Measurements from ENCODE around the gene NOS1.

NOS1 gene

DNA sequence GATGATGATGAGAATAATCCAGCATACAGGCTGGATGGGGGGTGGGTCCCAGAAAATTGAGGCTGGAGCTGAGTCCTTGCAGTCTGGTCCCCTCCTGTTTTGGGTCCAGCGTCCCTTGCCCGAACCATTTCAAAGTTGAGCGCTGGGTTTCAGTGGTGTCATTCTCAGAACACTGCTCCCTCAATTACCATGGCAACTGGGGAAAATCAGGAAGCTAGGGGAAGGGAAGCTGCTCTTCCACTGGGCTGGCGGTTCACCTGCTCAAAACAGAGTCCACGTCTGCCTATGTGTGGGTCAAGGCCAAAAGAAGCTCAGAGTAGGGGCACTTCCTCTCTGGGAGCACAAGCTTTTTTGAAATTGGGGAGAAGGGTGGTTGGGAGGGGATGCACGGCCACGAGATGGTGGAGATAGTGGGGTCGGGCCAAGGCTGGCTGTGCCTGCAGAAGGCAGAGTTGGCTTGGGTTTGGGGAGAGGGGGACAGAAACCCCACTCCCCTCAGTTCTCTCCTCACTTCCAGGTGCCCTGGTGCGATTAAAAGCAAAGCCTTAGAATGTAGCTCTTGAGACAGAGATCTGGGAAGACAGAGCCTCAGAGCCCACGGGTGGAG lies 1.7 kb upstream of the NOS1 start:
- no peak for DNase-seq

DNA sequence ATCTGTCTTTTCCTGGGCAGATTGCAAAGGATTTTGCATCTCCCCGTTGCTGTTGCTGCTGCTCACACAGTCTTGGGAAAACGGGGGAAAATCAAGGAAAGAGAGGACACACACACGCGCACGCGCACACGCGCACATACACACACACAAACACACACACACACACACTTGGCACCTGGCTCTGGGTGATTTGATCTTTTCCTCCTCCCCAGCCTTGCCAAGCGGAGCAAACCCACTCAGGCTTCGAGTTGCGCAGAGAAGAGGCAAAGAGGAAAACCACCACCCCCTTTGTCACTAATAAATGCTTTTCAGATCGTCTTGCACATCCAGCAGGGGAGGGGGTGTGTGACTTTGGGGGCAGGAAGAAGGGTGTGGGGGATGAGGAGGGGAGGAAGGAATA lies 965 bp upstream of the NOS1 start:
- DNase-seq: no peak

DNA sequence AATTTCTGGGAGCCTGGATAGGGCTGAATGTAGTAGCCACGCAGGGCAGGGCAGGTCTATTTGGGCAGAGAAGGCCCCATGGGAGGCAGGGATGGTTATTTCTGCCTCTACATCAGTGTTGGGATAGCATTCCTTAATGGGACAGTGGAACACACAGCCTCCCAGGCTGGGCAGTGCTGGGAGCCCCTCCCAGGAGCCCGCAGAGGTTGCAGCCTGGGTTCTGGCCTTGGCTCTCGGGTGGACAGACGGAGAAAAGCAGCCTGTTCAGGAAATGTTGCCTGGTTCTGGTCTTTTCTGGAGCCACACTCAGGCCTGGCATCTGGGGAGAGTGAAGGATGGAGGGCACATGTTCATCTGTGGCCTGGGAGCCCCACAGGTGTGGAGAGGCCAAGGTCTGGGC lies 479 bp upstream of the NOS1 start:
- no peak for DNase-seq

- no peak for DNase-seq
Observed at GRCh38 chr12:117360551-117361346, 677 bp downstream of the NOS1 start.

DNA sequence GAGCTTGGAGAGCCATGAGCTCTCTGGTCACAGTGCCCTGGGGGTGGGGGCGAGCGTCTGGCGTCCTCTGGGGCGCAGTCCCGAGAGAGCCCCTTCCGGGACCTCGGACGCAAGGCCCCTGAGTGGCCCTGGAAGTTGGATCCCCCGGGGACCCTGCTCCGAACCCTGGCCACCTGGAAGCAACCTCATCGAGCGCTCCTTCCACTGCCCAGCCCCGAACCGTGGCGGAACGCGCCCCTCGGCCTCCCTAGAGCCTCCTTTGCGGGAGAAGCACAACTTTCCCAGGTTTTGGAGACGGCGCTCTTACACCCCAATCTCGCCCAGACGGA lies 1.2 kb downstream of the NOS1 start:
- DNase-seq: no peak

- DNase-seq: no peak
Observed at GRCh38 chr12:117359029-117359845, 2.2 kb downstream of the NOS1 start.

GRCh38 chr12:117356048-117356447 lies 5.4 kb downstream of the NOS1 start:
- DNase-seq: no peak

DNA sequence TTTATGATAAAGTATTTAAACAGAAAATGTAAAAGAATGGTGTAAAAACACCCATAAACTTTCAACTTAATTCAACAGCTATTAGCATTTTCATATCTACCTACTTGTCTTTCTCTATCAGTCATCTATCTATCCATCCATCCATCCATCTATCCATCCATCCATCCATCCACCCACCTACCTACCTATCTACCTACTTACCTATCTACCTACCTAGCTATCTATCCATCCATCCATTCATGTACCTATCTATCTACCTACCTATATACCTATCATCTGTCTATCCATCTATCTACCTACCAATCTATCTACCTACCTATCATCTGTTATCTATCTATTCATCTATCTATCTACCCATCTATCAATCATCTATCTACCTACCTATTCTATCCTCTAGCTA lies 8.5 kb downstream of the NOS1 start:
- no peak for DNase-seq

- DNase-seq: no peak
Observed at GRCh38 chr12:117352206-117352605, 9.2 kb downstream of the NOS1 start.

- no peak for DNase-seq
Observed at GRCh38 chr12:117350140-117350539, 11.3 kb downstream of the NOS1 start.

GRCh38 chr12:117347588-117347987 lies 13.8 kb downstream of the NOS1 start:
- DNase-seq: no peak

DNA sequence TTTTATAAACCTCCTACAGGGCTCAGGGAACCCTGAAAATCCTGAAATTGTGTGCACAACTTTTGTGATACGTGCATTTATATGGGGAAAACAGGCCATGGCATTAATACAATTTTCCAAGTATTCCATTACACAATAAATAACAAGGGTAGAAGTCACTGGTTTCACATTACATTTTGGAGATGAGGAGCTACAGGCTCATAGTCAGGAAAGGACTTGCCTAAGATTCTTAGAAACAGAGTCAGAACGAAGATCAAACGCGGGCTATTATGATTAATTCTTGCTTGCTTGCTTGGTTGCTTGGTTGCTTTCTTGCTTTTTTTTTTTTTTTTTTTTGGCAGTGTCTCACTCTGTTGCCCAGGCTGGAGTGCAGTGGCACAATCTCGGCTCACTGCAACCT lies 16.7 kb downstream of the NOS1 start:
- DNase-seq: no peak

- no peak for DNase-seq
Observed at GRCh38 chr12:117343849-117344248, 17.6 kb downstream of the NOS1 start.

- DNase-seq: no peak
Observed at GRCh38 chr12:117343296-117343695, 18.1 kb downstream of the NOS1 start.

- no peak for DNase-seq
Observed at GRCh38 chr12:117342682-117343081, 18.7 kb downstream of the NOS1 start.

GRCh38 chr12:117342247-117342646 lies 19.2 kb downstream of the NOS1 start:
- no peak for DNase-seq

- DNase-seq: no peak
Observed at GRCh38 chr12:117339104-117339503, 22.3 kb downstream of the NOS1 start.

DNA sequence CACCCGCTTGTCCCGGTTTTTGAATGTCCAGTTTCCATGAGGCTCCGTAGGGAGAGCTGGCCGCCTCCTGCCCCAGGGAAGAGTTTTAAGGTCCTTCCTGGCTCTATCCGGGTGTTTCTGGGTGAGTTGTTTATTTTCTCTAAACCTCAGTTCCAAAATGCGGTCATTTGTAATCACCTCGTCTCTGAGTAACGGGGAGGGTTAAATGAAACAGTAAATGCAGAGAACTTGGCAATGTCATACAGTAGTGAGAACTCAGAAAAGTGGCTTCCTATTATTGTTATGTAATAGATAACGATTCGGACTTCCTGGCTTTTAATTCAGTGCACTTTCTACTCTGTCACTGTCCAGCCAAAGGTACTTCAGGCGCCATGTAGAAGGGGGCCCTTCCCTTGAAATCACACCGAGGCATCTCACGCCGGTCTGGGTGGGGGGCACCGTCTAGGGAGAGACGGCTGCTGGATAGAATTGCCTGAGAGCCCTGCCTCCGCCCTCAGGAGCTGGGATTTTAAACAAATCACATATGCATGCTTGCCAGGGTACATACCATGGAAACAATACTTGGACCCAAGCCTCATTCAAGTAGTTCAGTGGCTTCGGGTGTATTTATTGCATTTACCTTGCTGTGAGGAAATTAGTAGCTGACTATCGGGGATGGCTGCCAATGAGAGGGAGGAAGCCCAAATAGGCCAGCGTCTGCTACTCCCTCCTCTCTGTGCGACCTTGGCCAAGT lies 26.4 kb downstream of the NOS1 start:
- no peak for DNase-seq

DNA sequence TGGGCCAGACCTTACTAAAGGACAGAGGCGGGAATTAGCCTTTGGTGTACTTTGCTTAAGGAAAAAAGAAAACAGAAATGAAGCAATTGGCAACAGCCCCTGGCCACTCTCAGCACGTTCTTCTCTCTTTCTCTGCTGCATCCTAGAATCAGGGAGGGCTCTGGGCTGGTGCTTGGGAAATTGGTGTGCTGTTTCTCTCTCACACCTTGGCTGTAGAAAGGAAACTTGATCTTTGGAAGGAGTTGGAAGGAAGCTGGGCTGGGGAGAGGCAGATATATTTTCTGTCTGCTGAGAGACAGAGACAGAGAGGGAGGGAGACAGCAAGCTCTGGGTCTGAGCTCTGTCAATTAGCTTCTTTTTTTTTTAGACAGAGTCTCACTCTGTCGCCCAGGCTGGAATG lies 27.4 kb downstream of the NOS1 start:
- DNase-seq: no peak

DNA sequence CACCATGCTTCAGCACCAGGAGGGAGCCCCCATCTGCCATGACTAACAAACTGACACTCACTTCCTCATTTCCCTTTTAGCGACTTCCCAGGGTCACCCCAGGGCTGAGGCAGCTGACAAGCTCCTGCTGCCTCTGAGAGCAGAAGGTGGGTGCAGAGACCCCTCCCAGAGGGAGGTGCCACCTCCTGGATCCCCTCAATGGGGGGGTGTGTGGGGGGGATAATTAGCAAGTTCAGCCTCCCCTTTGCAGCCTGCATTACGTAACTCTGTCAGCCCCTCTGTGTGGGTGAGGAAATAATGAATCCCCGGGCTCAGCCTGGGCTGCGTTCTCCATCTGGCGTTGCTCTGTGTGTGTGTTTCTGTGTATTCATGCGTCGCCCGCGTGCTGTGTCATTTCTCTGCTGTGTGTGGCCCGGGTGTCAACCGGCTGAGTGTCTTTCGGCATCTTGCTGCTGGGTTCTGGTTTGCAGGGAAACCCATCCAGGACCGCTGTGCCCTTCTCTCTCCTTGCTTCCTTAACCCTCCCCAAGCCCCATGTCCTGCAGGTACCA lies 28.0 kb downstream of the NOS1 start:
- no peak for DNase-seq

GRCh38 chr12:117331691-117332090 lies 29.7 kb downstream of the NOS1 start:
- DNase-seq: no peak

- no peak for DNase-seq
Observed at GRCh38 chr12:117330441-117331113, 30.8 kb downstream of the NOS1 start.
